Muscle layer of colon (tissue), 2 donors: Measurements from ENCODE around the gene EFCAB9.

Experiments used
- H3K27ac ChIP-seq: one replicate; pipeline ENCODE4 v1.7.0; 2013; ENCODE audit warnings: low read depth, mild to moderate bottlenecking, low read length, moderate library complexity
- H3K27me3 ChIP-seq, 2 donors: one replicate each; pipeline ENCODE4 v1.7.0; 2013; ENCODE audit warnings: low read length in 2 of 2, mild to moderate bottlenecking in 2 of 2; ENCODE audit not compliant: insufficient read depth in 2 of 2, control insufficient read depth in 1 of 2
- H3K36me3 ChIP-seq: one replicate; pipeline ENCODE4 v1.7.0; 2013; ENCODE audit warnings: mild to moderate bottlenecking, low read length; ENCODE audit not compliant: insufficient read depth
- H3K4me1 ChIP-seq: one replicate; pipeline ENCODE4 v1.7.0; 2013; ENCODE audit warnings: mild to moderate bottlenecking, low read length; ENCODE audit not compliant: insufficient read depth
- H3K4me3 ChIP-seq, 2 donors: one replicate each; pipeline ENCODE4 v1.7.0; 2013; ENCODE audit warnings: low read length in 2 of 2, low read depth in 1 of 2, mild to moderate bottlenecking in 1 of 2, moderate library complexity in 1 of 2
- H3K9ac ChIP-seq: one replicate; pipeline ENCODE4 v1.7.0; 2013; ENCODE audit warnings: low read length
- H3K9me3 ChIP-seq: one replicate; pipeline ENCODE4 v1.7.0; 2013; ENCODE audit warnings: mild to moderate bottlenecking, low read length
- donor health status: abdominal sarcoma.
- donor health status: Adenocarcinoma of cecum.

The EFCAB9 gene

DNA sequence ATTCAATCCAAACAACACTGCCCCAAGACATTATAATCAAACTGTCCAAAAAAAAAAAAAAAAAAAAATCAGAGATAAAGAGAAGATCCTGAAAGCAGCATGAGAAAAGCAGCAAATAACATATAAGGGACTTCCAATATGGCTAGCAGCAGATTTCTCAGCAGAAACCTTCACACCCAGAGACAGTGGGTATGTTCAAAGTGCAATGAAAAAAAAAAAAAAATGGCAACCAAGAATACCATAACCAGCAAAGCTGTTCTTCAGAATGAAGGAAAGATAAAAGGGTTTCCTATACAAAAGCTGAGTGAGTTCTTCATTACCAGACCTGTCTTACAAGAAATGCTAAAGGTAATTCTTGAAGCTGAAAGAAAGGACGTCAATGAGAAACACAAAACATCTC lies 57.4 kb downstream of the EFCAB9 start:
- H3K4me1 ChIP-seq, result no peaks in the 10 kb centered on the region

DNA sequence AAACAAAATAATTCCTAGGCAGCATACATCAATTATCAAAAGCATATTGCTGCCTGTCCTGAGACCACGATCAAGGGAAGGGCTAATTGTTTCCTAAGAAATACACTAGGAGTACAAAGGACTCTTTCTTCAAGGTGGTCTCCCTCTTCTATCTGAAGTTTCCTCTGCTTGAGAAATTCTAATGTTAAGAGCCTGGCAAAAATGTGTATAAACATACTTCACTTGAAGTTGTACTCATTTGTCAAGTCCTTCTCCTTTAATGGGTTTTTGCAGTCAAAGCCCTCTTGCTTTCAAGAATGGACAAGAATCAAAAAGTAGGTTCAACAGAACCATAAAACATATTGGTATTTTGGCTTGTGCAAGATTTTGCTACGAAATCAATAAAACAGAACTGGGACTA lies 58.5 kb downstream of the EFCAB9 start:
- H3K36me3 ChIP-seq, result peaks cover 16% of the 10 kb centered on the region
- no peaks in the 10 kb centered on the region for H3K9me3 ChIP-seq
- H3K4me3 ChIP-seq, result no peak overlapping the region
- H3K27ac ChIP-seq, result no peak overlapping the region
- no peak overlapping the region for H3K9ac ChIP-seq
- H3K4me1 ChIP-seq, result no peaks in the 10 kb centered on the region
- H3K27me3 ChIP-seq, result no peaks in the 10 kb centered on the region

More for the DNA sequence above, 57.4 kb downstream of the EFCAB9 start:
- Histone ChIP-seq H3K27ac (no peak overlapping the region), H3K27me3 (no peaks in the 10 kb centered on the region), H3K4me3 (no peak overlapping the region), H3K9ac (no peak overlapping the region), H3K36me3 (peaks cover 16% of the 10 kb centered on the region), H3K9me3 (no peaks in the 10 kb centered on the region)
